ENCODE results near the gene MSANTD3. TPM values are rescaled to one million over a fixed set of nuclear protein-coding genes. Genes with fewer than 3 reads are reported as not detected.

Gene MSANTD3
- total and polyA plus RNA-seq, 2 of the 13 experiments (the other 11 are each of a cell fraction or from before 2014, with no cell fraction given) = 10.1 to 19.2 TPM

DNA sequence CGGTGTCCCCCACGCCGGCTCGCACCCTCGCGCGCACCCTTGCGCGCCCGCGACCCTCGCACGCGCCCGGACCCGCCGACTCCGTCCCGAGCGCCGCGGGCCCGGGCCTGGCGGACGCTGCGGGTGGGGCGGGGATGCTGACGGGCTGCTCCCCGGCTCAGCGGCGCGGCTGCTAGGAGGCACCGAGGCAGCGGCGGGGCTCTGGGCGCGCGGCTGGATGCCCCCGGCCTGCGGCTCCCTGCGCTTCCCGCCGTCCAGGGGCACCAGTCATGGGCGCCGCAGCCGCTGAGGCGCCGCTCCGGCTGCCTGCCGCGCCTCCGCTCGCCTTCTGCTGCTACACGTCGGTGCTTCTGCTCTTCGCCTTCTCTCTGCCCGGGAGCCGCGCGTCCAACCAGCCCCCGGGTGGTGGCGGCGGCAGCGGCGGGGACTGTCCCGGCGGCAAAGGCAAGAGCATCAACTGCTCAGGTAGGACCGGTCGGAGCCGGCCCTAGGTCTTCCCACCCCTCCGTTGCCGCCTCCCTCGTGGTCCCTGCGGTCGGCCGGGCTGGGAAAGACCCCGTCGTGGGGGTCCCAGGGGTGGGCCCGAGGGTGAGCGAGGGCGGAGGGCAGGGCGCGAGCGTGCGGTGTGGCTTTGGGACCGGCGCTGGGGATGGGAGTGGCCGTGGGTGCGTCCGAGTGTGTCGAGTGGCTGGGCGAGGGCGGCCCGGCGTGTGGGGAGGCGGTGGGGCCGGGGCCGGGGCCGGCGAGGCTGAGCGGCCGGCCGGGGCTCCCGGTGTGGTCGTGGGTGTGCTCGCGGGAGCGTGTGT is 46.5 kb downstream of the MSANTD3 start (continued):
- TF ChIP-seq, protein P1, sequence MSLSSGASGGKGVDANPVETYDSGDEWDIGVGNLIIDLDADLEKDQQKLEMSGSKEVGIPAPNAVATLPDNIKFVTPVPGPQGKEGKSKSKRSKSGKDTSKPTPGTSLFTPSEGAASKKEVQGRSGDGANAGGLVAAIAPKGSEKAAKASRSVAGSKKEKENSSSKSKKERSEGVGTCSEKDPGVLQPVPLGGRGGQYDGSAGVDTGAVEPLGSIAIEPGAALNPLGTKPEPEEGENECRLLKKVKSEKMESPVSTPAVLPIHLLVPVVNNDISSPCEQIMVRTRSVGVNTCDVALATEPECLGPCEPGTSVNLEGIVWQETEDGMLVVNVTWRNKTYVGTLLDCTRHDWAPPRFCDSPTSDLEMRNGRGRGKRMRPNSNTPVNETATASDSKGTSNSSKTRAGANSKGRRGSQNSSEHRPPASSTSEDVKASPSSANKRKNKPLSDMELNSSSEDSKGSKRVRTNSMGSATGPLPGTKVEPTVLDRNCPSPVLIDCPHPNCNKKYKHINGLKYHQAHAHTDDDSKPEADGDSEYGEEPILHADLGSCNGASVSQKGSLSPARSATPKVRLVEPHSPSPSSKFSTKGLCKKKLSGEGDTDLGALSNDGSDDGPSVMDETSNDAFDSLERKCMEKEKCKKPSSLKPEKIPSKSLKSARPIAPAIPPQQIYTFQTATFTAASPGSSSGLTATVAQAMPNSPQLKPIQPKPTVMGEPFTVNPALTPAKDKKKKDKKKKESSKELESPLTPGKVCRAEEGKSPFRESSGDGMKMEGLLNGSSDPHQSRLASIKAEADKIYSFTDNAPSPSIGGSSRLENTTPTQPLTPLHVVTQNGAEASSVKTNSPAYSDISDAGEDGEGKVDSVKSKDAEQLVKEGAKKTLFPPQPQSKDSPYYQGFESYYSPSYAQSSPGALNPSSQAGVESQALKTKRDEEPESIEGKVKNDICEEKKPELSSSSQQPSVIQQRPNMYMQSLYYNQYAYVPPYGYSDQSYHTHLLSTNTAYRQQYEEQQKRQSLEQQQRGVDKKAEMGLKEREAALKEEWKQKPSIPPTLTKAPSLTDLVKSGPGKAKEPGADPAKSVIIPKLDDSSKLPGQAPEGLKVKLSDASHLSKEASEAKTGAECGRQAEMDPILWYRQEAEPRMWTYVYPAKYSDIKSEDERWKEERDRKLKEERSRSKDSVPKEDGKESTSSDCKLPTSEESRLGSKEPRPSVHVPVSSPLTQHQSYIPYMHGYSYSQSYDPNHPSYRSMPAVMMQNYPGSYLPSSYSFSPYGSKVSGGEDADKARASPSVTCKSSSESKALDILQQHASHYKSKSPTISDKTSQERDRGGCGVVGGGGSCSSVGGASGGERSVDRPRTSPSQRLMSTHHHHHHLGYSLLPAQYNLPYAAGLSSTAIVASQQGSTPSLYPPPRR (CRISPR knock-in tag; IDR thresholded peaks at IDR 0.05; ENCODE audit: borderline replicate concordance) = no peak
- TF ChIP-seq ZNF776 (CRISPR knock-in tag; IDR thresholded peaks at IDR 0.05) = peak; percentile 47; the same call in 1 of the 2 replicates
- TF ChIP-seq, protein P2, sequence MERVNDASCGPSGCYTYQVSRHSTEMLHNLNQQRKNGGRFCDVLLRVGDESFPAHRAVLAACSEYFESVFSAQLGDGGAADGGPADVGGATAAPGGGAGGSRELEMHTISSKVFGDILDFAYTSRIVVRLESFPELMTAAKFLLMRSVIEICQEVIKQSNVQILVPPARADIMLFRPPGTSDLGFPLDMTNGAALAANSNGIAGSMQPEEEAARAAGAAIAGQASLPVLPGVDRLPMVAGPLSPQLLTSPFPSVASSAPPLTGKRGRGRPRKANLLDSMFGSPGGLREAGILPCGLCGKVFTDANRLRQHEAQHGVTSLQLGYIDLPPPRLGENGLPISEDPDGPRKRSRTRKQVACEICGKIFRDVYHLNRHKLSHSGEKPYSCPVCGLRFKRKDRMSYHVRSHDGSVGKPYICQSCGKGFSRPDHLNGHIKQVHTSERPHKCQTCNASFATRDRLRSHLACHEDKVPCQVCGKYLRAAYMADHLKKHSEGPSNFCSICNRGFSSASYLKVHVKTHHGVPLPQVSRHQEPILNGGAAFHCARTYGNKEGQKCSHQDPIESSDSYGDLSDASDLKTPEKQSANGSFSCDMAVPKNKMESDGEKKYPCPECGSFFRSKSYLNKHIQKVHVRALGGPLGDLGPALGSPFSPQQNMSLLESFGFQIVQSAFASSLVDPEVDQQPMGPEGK (CRISPR knock-in tag; IDR thresholded peaks at IDR 0.05) = peak; percentile 40; the same call in 1 of the 2 replicates
- no peak for TF ChIP-seq TOPORS (CRISPR knock-in tag; IDR thresholded peaks at IDR 0.05)
- TF ChIP-seq ZMYM3 (CRISPR knock-in tag; IDR thresholded peaks at IDR 0.05) = no peak
- no peak for TF ChIP-seq ZMAT3 (CRISPR knock-in tag; conservative IDR thresholded peaks at IDR 0.05)
- no peak for TF ChIP-seq TBX2 (CRISPR knock-in tag; IDR thresholded peaks at IDR 0.05; ENCODE audit: borderline replicate concordance)
- no peak for TF ChIP-seq KDM4B (CRISPR knock-in tag; IDR thresholded peaks at IDR 0.05)
- TF ChIP-seq, protein P3, sequence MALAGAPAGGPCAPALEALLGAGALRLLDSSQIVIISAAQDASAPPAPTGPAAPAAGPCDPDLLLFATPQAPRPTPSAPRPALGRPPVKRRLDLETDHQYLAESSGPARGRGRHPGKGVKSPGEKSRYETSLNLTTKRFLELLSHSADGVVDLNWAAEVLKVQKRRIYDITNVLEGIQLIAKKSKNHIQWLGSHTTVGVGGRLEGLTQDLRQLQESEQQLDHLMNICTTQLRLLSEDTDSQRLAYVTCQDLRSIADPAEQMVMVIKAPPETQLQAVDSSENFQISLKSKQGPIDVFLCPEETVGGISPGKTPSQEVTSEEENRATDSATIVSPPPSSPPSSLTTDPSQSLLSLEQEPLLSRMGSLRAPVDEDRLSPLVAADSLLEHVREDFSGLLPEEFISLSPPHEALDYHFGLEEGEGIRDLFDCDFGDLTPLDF (CRISPR knock-in tag; IDR thresholded peaks at IDR 0.05) = no peak
- no peak for TF ChIP-seq SNRNP70 (IDR thresholded peaks at IDR 0.05; ENCODE audit: low read depth, low read length)
- TF ChIP-seq, protein P4, sequence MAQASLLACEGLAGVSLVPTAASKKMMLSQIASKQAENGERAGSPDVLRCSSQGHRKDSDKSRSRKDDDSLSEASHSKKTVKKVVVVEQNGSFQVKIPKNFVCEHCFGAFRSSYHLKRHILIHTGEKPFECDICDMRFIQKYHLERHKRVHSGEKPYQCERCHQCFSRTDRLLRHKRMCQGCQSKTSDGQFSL (CRISPR knock-in tag; IDR thresholded peaks at IDR 0.05) = no peak
- 0 out of 2 replicates have a peak, but pooled peaks have one; percentile 9 for TF ChIP-seq KDM5B (CRISPR knock-in tag; IDR thresholded peaks at IDR 0.05; ENCODE audit: borderline replicate concordance)
- TF ChIP-seq ZNF577 (CRISPR knock-in tag; IDR thresholded peaks at IDR 0.05; ENCODE audit: borderline replicate concordance, low read depth) = no peak
